ENCODE measurements around the gene OR2L5. TPM values are rescaled to one million over a fixed set of nuclear protein-coding genes. Genes with fewer than 3 reads are reported as not detected.

Gene OR2L5, protein sequence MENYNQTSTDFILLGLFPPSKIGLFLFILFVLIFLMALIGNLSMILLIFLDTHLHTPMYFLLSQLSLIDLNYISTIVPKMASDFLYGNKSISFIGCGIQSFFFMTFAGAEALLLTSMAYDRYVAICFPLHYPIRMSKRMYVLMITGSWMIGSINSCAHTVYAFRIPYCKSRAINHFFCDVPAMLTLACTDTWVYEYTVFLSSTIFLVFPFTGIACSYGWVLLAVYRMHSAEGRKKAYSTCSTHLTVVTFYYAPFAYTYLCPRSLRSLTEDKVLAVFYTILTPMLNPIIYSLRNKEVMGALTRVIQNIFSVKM
- not detected for total RNA-seq

GRCh38 chr1:248013229-248013710, at the start of gene OR2L5:
Gene OR2L5 (plus strand): TSS chr1:248013660. CDS start chr1:248021948, 8,288 bp downstream.
- Histone ChIP-seq H3K4me1 (no peaks in the 10 kb centered on the region), H3K27me3 (no peaks in the 10 kb centered on the region), H3K9me3 (no peaks in the 10 kb centered on the region), H3K36me3 (no peaks in the 10 kb centered on the region), H3K27ac (no peak within 1 kb of the TSS), H3K4me3 (replicated peaks in 1 of 3) (no peak within 1 kb of the TSS)
- intact Hi-C loops (cut with DNase I): no loop called here
- WGBS, 2 donors: 92 to 97% methylated on average over 2 of the region's 2 CpGs
- no peak for DNase-seq
- no peak for TF ChIP-seq POLR2A (IDR thresholded peaks at IDR 0.05)
- TF ChIP-seq CTCF (IDR thresholded peaks at IDR 0.05): no peak

GRCh38 chr1:247964933-247965332, 48.5 kb upstream of the OR2L5 start, which contains the start of gene OR2AK2:
Gene OR2AK2 (plus strand): TSS chr1:247965233. CDS start chr1:247965377, 144 bp downstream.
- WGBS, 2 donors: 93 to 95% methylated on average over 2 of the region's 2 CpGs

GRCh38 chr1:247966532-247967204, 46.8 kb upstream of the OR2L5 start:
- H3K4me1 ChIP-seq: no peaks in the 10 kb centered on the region
- H3K4me3 ChIP-seq (replicated peaks in 1 of 3): no peak overlapping the region
- TF ChIP-seq POLR2A (IDR thresholded peaks at IDR 0.05): no peak
- TF ChIP-seq CTCF (IDR thresholded peaks at IDR 0.05): no peak
- H3K9me3 ChIP-seq: no peaks in the 10 kb centered on the region
- 74 to 77% methylated on average over 5 of the region's 5 CpGs for WGBS, 2 donors
- intact Hi-C loops (cut with DNase I): no loop called here
- H3K27ac ChIP-seq: no peak overlapping the region
- no peak for DNase-seq
- H3K36me3 ChIP-seq: no peaks in the 10 kb centered on the region
- H3K27me3 ChIP-seq: no peaks in the 10 kb centered on the region

More at GRCh38 chr1:247964933-247965332, 48.5 kb upstream of the OR2L5 start, which contains the start of gene OR2AK2:
- Histone ChIP-seq H3K4me3 (replicated peaks in 1 of 3) (no peak within 1 kb of the TSS), H3K4me1 (no peaks in the 10 kb centered on the region), H3K36me3 (no peaks in the 10 kb centered on the region), H3K9me3 (no peaks in the 10 kb centered on the region), H3K27ac (no peak within 1 kb of the TSS), H3K27me3 (no peaks in the 10 kb centered on the region)
- no peak for DNase-seq
- TF ChIP-seq POLR2A (IDR thresholded peaks at IDR 0.05) (no peak), CTCF (IDR thresholded peaks at IDR 0.05) (no peak)
- intact Hi-C loops (cut with DNase I): no loop called here

DNA sequence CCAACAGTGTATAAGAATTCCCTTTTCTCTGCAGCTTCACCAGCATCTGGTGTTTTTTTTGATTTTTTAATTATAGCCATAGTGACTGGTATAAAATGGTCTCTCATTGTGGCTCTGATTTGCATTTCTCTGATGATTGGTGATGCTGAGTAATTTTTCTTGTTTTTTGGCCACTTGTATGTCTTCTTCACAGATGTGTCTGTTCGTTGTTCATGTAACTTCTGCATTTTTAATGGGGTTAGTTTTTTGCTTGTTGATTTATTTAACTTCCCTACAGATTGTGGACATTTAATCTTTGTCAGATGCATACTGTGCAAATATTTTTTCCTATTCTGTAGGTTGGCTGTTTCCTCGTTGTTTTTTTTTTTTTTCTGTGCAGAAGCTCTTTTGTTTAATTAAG, 20.5 kb upstream of the OR2L5 start:
- Histone ChIP-seq H3K9me3 (no peaks in the 10 kb centered on the region), H3K4me3 (replicated peaks in 1 of 3) (no peak overlapping the region), H3K27me3 (no peaks in the 10 kb centered on the region), H3K36me3 (no peaks in the 10 kb centered on the region), H3K27ac (no peak overlapping the region), H3K4me1 (no peaks in the 10 kb centered on the region)
- DNase-seq: no peak
- intact Hi-C loops (cut with DNase I): no loop called here
- WGBS, 2 donors: 45 to 51% methylated on average over 2 of the region's 2 CpGs
- TF ChIP-seq CTCF (IDR thresholded peaks at IDR 0.05): no peak
- no peak for TF ChIP-seq POLR2A (IDR thresholded peaks at IDR 0.05)

GRCh38 chr1:247998811-247999210, 14.6 kb upstream of the OR2L5 start:
- intact Hi-C loops (cut with DNase I): no loop called here
- TF ChIP-seq CTCF (IDR thresholded peaks at IDR 0.05) (no peak), POLR2A (IDR thresholded peaks at IDR 0.05) (no peak)
- DNase-seq: no peak
- H3K4me1 ChIP-seq: no peaks in the 10 kb centered on the region
- H3K36me3 ChIP-seq: no peaks in the 10 kb centered on the region
- 58 to 59% methylated on average over 2 of the region's 2 CpGs for WGBS, 2 donors
- H3K27me3 ChIP-seq: no peaks in the 10 kb centered on the region
- no peaks in the 10 kb centered on the region for H3K9me3 ChIP-seq
- H3K4me3 ChIP-seq (replicated peaks in 1 of 3): no peak overlapping the region
- no peak overlapping the region for H3K27ac ChIP-seq

Measured in thyroid gland (tissue), 4 donors.